OCI-LY3 (cell line): ENCODE results near the gene HES2.
"Not testable (repeated sequence)": the region's sequence is repeated elsewhere in the genome, so short reads cannot be mapped to it uniquely, and the experiment has no call there.

Experiments
- H2AFZ ChIP-seq: fragments of 200-600, 300-600 bp; shearing (Covaris generic); 2 replicates; pipeline ENCODE4 v1.6.0; 2014; ENCODE audit warnings: antibody characterized with exemption, low read depth, low read length
- H3K27ac ChIP-seq: fragments of 200-600, 300-600 bp; sonication (generic); 2 replicates; pipeline ENCODE4 v1.5.1; 2014; ENCODE audit warnings: mild to moderate bottlenecking, low read length, moderate library complexity, mixed read lengths
- H3K27me3 ChIP-seq: fragments of 200-600, 300-600 bp; sonication (generic); 2 replicates; pipeline ENCODE4 v1.6.1; 2014; ENCODE audit warnings: low read depth, low read length, mixed read lengths
- H3K36me3 ChIP-seq: fragments of 200-600, 300-600 bp; sonication (generic); replicated peaks from 2 replicates; pipeline ENCODE3; 2014; ENCODE audit warnings: low read depth, low read length, mixed read lengths
- H3K4me1 ChIP-seq: fragments of 300-600, 200-600 bp; sonication (generic); 2 replicates; pipeline ENCODE4 v1.6.1; 2014; ENCODE audit warnings: low read length, mixed read lengths
- H3K4me2 ChIP-seq: fragments of 200-600, 300-600 bp; sonication (generic); 2 replicates; pipeline ENCODE4 v1.6.1; 2014; ENCODE audit warnings: low read length, mixed read lengths
- H3K4me3 ChIP-seq: fragments of 300-600, 200-600 bp; sonication (generic); 2 replicates; pipeline ENCODE4 v1.5.1; 2014; ENCODE audit warnings: antibody characterized with exemption, mild to moderate bottlenecking, low read length, moderate library complexity
- H3K79me2 ChIP-seq: fragments of 300-600, 200-600 bp; shearing (Covaris generic); 2 replicates; pipeline ENCODE4 v1.6.1; 2014; ENCODE audit warnings: mild to moderate bottlenecking, low read length, mixed read lengths
- H3K9ac ChIP-seq: fragments of 300-600, 200-600 bp; shearing (Covaris generic); 2 replicates; pipeline ENCODE4 v1.6.0; 2014; ENCODE audit warnings: mild to moderate bottlenecking, low read length, moderate library complexity
- H3K9me3 ChIP-seq: fragments of 200-600, 300-600 bp; shearing (Covaris generic); 2 replicates; pipeline ENCODE4 v1.6.1; 2014; ENCODE audit warnings: low read length, mixed read lengths; ENCODE audit not compliant: insufficient read depth
- H4K20me1 ChIP-seq: fragments of 200-600, 300-600 bp; sonication (generic); 2 replicates; pipeline ENCODE4 v1.6.1; 2016; ENCODE audit warnings: low read length, mixed read lengths; ENCODE audit not compliant: insufficient read depth
- CTCF ChIP-seq: fragments of 200-600, 300-600 bp; sonication (generic); IDR thresholded peaks from 2 replicates; pipeline ENCODE4 v1.5.1; 2014; ENCODE audit warnings: antibody characterized with exemption, low read length, low read depth
- EZH2phosphoT487 ChIP-seq: fragments of 200-600 bp; shearing (Covaris generic); IDR thresholded peaks from 2 replicates; pipeline ENCODE4 v1.6.1; 2018; ENCODE audit warnings: antibody characterized with exemption, mixed run types, low read depth

HES2 gene

GRCh38 chr1:6396998-6397397 lies 22.7 kb downstream of the HES2 start:
- Histone ChIP-seq H3K36me3 (no peaks in the 10 kb centered on the region), H3K27ac (no peak overlapping the region), H4K20me1 (no peaks in the 10 kb centered on the region), H3K4me1 (peaks cover 7% of the 10 kb centered on the region), H3K27me3 (no peaks in the 10 kb centered on the region), H3K79me2 (peaks cover 8% of the 10 kb centered on the region), H3K4me3 (no peak overlapping the region), H2AFZ (no peak overlapping the region), H3K9me3 (no peaks in the 10 kb centered on the region), H3K9ac (no peak overlapping the region), H3K4me2 (no peak overlapping the region)
- TF ChIP-seq CTCF, result peak; percentile 27
- no peak for TF ChIP-seq EZH2phosphoT487

- H3K9me3 ChIP-seq, H4K20me1 ChIP-seq, H3K9ac ChIP-seq, H2AFZ ChIP-seq, H3K27ac ChIP-seq, H3K36me3 ChIP-seq, H3K4me2 ChIP-seq, H3K27me3 ChIP-seq, H3K4me3 ChIP-seq: not testable (repeated sequence)
- Histone ChIP-seq H3K79me2 (peaks cover 17% of the 10 kb centered on the region), H3K4me1 (peaks cover 11% of the 10 kb centered on the region)
Observed at GRCh38 chr1:6395781-6396244, 23.9 kb downstream of the HES2 start.

GRCh38 chr1:6395130-6395529 lies 24.6 kb downstream of the HES2 start:
- peaks cover 11% of the 10 kb centered on the region for H3K4me1 ChIP-seq
- H3K27ac ChIP-seq, result not testable (repeated sequence)

GRCh38 chr1:6393400-6394187 lies 26.1 kb downstream of the HES2 start, which contains the start of gene ACOT7:
ACOT7 (minus strand) TSS chr1:6393767; CDS start chr1:6393399, 368 bp downstream.
- Histone ChIP-seq H3K27ac (peak within 1 kb of the TSS; percentile 64), H3K9me3 (no peaks in the 10 kb centered on the region), H3K4me1 (peaks cover 11% of the 10 kb centered on the region), H3K4me3 (peak within 1 kb of the TSS; percentile 95), H3K27me3 (no peaks in the 10 kb centered on the region), H2AFZ (peak within 1 kb of the TSS; percentile 71), H3K9ac (peak within 1 kb of the TSS; percentile 78), H3K79me2 (peaks cover 29% of the 10 kb centered on the region), H4K20me1 (no peaks in the 10 kb centered on the region), H3K36me3 (no peaks in the 10 kb centered on the region), H3K4me2 (peak within 1 kb of the TSS; percentile 98)
- no peak for TF ChIP-seq EZH2phosphoT487
- no peak for TF ChIP-seq CTCF

More at GRCh38 chr1:6395130-6395529, 24.6 kb downstream of the HES2 start:
- H2AFZ ChIP-seq, H3K9me3 ChIP-seq, H3K4me3 ChIP-seq, H3K36me3 ChIP-seq, H4K20me1 ChIP-seq, H3K27me3 ChIP-seq, H3K4me2 ChIP-seq, H3K9ac ChIP-seq: not testable (repeated sequence)
- H3K79me2 ChIP-seq, result peaks cover 18% of the 10 kb centered on the region

GRCh38 chr1:6392809-6393399 lies 26.8 kb downstream of the HES2 start:
- H3K27ac ChIP-seq, result no peak overlapping the region

More at GRCh38 chr1:6392809-6393399, 26.8 kb downstream of the HES2 start:
- Histone ChIP-seq H2AFZ (0 out of 2 replicates have a peak overlapping the region, but pooled peaks have one; percentile 31), H3K9me3 (no peaks in the 10 kb centered on the region), H3K9ac (peak overlapping the region; percentile 66), H4K20me1 (no peaks in the 10 kb centered on the region), H3K4me2 (peak overlapping the region; percentile 78), H3K27me3 (no peaks in the 10 kb centered on the region), H3K4me1 (peaks cover 11% of the 10 kb centered on the region), H3K79me2 (peaks cover 29% of the 10 kb centered on the region), H3K36me3 (no peaks in the 10 kb centered on the region), H3K4me3 (peak overlapping the region; percentile 95)
- TF ChIP-seq CTCF (no peak), EZH2phosphoT487 (no peak)
